Measurements from ENCODE around the gene CYP24A1. TPM values are rescaled to one million over a fixed set of nuclear protein-coding genes. Genes with fewer than 3 reads are reported as not detected.

Gene CYP24A1
- polyA plus RNA-seq, 1 donor from 2014 or later: 0.12 TPM

- no peak overlapping the region for H2AFZ ChIP-seq (ENCODE audit: low read depth, low read length)
- no peaks in the 10 kb centered on the region for H3K9me3 ChIP-seq (ENCODE audit: low read length)
- H4K20me1 ChIP-seq (ENCODE audit: insufficient read depth): no peaks in the 10 kb centered on the region
- peaks cover 5% of the 10 kb centered on the region for H3K79me2 ChIP-seq (replicated peaks; ENCODE audit: insufficient read depth, low read length)
- no peak overlapping the region for H3K4me3 ChIP-seq (ENCODE audit: low read length)
- H3F3A ChIP-seq (ENCODE audit: insufficient read depth, low read length, poor library complexity, severe bottlenecking): no peaks in the 10 kb centered on the region
- H3K9ac ChIP-seq (ENCODE audit: low read length): no peak overlapping the region
- no peaks in the 10 kb centered on the region for H3K9me2 ChIP-seq (ENCODE audit: insufficient read depth, low read length)
- H3K27ac ChIP-seq (ENCODE audit: low read length): no peak overlapping the region
- H3K4me2 ChIP-seq (ENCODE audit: low read length): no peak overlapping the region
- no peaks in the 10 kb centered on the region for H3K36me3 ChIP-seq (ENCODE audit: insufficient read depth, low read length)
- TF ChIP-seq EP300 (conservative IDR thresholded peaks at IDR 0.05; ENCODE audit: poor library complexity, severe bottlenecking): no peak
- TF ChIP-seq CTCF (IDR thresholded peaks at IDR 0.05; ENCODE audit: poor library complexity, severe bottlenecking): no peak
- TF ChIP-seq MXI1 (conservative IDR thresholded peaks at IDR 0.05; ENCODE audit: poor library complexity, severe bottlenecking): no peak
- TF ChIP-seq SMC3 (conservative IDR thresholded peaks at IDR 0.05; ENCODE audit: poor library complexity): no peak
- no peak for TF ChIP-seq POLR2AphosphoS5 (IDR thresholded peaks at IDR 0.05)
- TF ChIP-seq EZH2 (IDR thresholded peaks at IDR 0.05; ENCODE audit: borderline replicate concordance, insufficient read depth, low read length, poor library complexity, severe bottlenecking): no peak
- TF ChIP-seq RAD21 (conservative IDR thresholded peaks at IDR 0.05): no peak
- no peak for TF ChIP-seq REST (IDR thresholded peaks at IDR 0.05; ENCODE audit: borderline replicate concordance)
- TF ChIP-seq TAF1 (IDR thresholded peaks at IDR 0.05; ENCODE audit: low read depth): no peak
- no peaks in the 10 kb centered on the region for H3K27me3 ChIP-seq (ENCODE audit: insufficient read depth, low read depth, low read length)
These were observed 48.5 kb upstream of the CYP24A1 start for GRCh38 chr20:54221996-54222890.

GRCh38 chr20:54221353-54221752 is 47.6 kb upstream of the CYP24A1 start:
- Histone ChIP-seq H3K79me2 (replicated peaks; ENCODE audit: insufficient read depth, low read length) (peaks cover 5% of the 10 kb centered on the region), H3K4me2 (ENCODE audit: low read length) (no peak overlapping the region), H3F3A (ENCODE audit: insufficient read depth, low read length, poor library complexity, severe bottlenecking) (no peaks in the 10 kb centered on the region), H3K9me2 (ENCODE audit: insufficient read depth, low read length) (no peaks in the 10 kb centered on the region), H3K9me3 (ENCODE audit: low read length) (no peaks in the 10 kb centered on the region), H4K20me1 (ENCODE audit: insufficient read depth) (no peaks in the 10 kb centered on the region), H3K9ac (ENCODE audit: low read length) (no peak overlapping the region), H3K27ac (ENCODE audit: low read length) (no peak overlapping the region), H2AFZ (ENCODE audit: low read depth, low read length) (no peak overlapping the region), H3K27me3 (ENCODE audit: insufficient read depth, low read depth, low read length) (no peaks in the 10 kb centered on the region), H3K36me3 (ENCODE audit: insufficient read depth, low read length) (no peaks in the 10 kb centered on the region), H3K4me3 (ENCODE audit: low read length) (no peak overlapping the region)
- TF ChIP-seq CTCF (IDR thresholded peaks at IDR 0.05; ENCODE audit: poor library complexity, severe bottlenecking) (no peak), EP300 (conservative IDR thresholded peaks at IDR 0.05; ENCODE audit: poor library complexity, severe bottlenecking) (no peak), TAF1 (IDR thresholded peaks at IDR 0.05; ENCODE audit: low read depth) (no peak), MXI1 (conservative IDR thresholded peaks at IDR 0.05; ENCODE audit: poor library complexity, severe bottlenecking) (no peak), RAD21 (conservative IDR thresholded peaks at IDR 0.05) (no peak), POLR2AphosphoS5 (IDR thresholded peaks at IDR 0.05) (no peak), SMC3 (conservative IDR thresholded peaks at IDR 0.05; ENCODE audit: poor library complexity) (no peak), EZH2 (IDR thresholded peaks at IDR 0.05; ENCODE audit: borderline replicate concordance, insufficient read depth, low read length, poor library complexity, severe bottlenecking) (no peak), REST (IDR thresholded peaks at IDR 0.05; ENCODE audit: borderline replicate concordance) (no peak)
